ENCODE data around the gene PUM2.

DNA sequence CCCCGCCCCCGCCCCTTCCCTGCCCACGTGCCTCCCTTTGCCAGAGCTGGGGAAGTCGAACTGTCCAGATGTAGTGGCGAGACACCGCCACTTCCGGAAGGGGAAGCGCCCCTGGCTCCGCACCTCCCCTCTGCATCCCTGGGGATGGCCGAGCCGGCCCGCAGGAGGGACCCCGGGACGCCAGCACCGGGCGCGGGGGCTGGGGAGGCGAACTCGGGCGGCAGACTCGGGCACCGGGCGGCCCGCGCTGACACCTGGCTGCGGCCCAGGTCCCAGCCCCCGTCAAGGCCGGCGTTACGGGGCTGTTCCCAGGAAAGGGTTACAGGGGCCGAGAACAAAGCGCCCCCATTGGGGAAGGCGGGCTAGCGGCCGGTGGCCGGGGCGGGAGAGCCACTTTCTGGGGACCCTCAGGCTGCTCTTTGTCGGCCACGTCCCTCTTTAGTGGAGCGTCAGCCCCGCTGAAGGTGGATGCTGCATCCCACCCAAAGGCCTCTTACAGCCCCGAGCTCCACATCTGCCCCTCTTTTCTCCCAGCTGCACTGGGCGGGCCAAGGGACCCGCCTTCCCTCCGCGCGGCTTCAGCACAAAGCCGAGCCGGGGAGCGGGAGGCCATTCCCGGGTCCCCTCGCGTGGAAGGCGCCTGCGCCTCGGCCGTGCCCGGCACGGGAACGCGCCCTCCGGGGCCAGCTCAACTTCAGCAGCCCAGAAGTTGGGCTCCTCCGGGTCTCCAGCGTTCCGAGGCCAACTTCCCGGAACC, 127.1 kb downstream of the PUM2 start:
- TF ChIP-seq POLR2A (IDR thresholded peaks at IDR 0.05; ENCODE audit: low read depth, low read length) (no peak; the same call in 1 of the 2 replicates), TAF1 (IDR thresholded peaks at IDR 0.05; ENCODE audit: low read depth, low read length) (no peak)
